Vagina (tissue), 2 donors: Measurements from ENCODE around the gene EVPL.

ENCODE experiments used
- CTCF ChIP-seq, 3 experiments: fragments of 450-650 bp in 2 of 3; fragments of 200-600 bp in 1 of 3; sonication (generic) in 1 of 3; IDR thresholded peaks; one replicate each; pipeline ENCODE4 v1.5.1; 2017 to 2019; ENCODE audit warnings: antibody characterized with exemption in 3 of 3, mild to moderate bottlenecking in 2 of 3, moderate library complexity in 2 of 3
- POLR2A ChIP-seq, 2 donors: fragments of 450-650 bp; IDR thresholded peaks; one replicate each; pipeline ENCODE4 v1.6.1; 2017; ENCODE audit warnings: antibody characterized with exemption in 2 of 2, mild to moderate bottlenecking in 2 of 2, moderate library complexity in 2 of 2

- no peak for TF ChIP-seq CTCF (IDR thresholded peaks at IDR 0.05)
- TF ChIP-seq POLR2A (IDR thresholded peaks at IDR 0.05) = no peak
These were observed 19.3 kb downstream of the EVPL start for GRCh38 chr17:76007850-76008165.
